Ramos (cell line): ENCODE results near the gene VGF.

Source experiments
- in situ Hi-C: fragments of 300-500 bp; cut with MboI; formaldehyde crosslinking; loops from one replicate; pipeline ENCODE4 v1.14.3; 2022; ENCODE audit warnings: low sequenced_read_pairs; ENCODE audit not compliant: unreplicated experiment

The VGF gene

DNA sequence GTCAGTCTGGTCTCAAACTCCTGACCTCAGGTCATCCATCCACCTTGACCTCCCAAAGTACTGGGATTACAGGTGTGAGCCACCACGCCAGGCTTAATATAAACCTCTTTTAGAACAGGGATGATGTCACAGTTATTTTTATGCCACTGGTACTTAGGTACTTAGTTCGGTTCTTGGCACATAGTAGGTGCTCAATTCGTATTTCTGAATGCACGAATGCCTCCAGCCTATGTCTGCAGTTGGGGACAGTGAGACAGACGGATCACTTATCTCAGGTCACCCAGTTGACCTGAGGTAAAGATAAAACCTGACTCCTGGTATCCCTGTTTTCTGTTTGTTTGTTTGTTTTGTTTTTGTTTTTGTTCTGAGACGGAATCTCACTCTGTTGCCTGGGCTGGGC is 20.8 kb upstream of the VGF start:
- in situ Hi-C loops, result no loop called here

- in situ Hi-C loops, result no loop called here
These were observed 20.0 kb upstream of the VGF start for GRCh38 chr7:101185258-101185839.

GRCh38 chr7:101180130-101180755 is 14.9 kb upstream of the VGF start, which contains the start of gene NAT16:
TSS of gene NAT16 (minus strand) at chr7:101180293. CDS start at chr7:101174807, 5,486 bp downstream.
- in situ Hi-C loops, result no loop called here

DNA sequence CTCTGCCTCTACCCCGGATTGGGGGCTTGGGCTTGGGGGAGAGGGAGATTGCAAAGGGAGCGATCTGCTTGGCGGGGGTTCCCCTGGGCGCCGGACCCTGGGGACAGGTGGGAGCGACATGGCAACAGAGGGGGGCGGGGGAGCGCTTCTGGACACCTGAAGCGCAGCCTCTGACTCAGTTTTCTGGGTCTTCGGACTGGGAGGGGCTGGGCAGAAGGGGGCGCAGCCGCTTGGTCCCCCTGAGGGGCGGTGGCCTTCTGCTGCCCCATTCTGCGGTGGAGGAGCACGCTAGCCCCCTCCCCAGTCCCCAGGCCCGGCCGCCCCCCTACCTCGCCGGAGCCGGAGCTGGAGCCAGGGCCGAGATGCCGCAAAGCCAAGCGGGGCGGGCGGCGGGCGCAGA is 14.3 kb upstream of the VGF start:
- in situ Hi-C loops, result no loop called here

- in situ Hi-C loops, result no loop called here
These were observed 13.7 kb upstream of the VGF start for GRCh38 chr7:101179117-101179516.

DNA sequence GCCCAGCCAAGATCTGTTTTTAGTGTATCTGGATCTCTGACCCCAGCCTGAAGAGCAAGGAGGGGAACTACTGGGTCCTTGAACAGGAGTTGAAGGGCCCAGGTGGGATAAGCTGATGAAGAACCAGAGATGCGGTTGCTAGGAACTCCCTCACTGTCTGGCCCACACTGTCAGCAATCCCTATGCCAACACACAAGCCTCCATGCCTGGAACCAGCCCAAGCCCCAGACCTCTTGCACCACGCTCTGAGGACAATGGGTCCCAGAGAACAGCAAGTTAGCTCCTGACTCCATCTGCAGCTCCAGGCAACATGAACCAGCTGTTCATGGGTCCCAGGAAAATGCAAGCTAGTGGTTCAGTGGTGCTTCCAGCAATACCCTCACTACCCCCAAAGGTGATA is 12.3 kb upstream of the VGF start:
- in situ Hi-C loops, result no loop called here

DNA sequence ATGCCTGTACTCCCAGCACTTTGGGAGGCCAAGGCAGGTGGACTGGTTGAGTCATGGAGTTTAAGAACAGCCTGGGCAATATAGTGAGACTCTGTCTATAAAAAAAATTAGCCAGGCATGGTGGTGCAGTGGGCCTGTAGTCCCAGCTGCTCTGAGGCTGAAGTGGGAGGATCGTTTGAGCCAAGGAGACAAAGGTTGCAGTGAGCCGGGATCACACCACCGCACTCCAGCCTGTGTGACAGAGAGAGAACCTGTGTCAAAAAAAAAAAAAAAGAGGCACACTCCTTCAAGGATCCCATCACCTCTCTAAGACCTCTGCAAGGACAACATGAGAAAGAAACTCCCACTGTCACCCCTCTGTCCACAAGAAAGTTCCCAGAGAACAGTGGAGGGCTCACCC is 10.3 kb upstream of the VGF start:
- in situ Hi-C loops, result no loop called here

DNA sequence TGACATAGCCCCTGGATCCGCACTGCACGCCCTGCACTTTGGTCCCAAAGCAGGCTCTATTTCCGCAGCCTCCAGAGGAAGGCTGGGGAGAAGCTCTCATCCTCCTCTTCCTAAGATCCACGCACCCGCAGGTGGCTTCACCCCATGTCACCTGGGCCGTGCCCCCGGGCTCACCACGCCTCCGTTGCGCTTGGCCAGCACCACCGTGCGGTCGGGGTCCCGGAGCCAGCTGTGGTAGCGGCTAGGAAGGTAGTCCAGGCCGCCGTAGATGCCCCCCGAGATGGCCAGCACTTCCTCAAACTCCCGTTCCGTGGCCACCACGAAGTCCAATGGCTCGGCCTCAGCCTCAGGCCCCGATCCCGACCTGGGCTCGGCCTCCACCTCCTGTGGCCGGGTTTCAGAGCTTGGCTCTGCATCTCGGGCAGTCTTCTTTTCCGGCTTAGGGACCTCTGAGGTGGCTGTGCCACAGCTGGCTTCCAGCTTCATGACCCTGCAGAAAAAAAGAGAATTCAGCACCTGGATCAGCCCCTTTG is 9.0 kb upstream of the VGF start:
- in situ Hi-C loops, result no loop called here

DNA sequence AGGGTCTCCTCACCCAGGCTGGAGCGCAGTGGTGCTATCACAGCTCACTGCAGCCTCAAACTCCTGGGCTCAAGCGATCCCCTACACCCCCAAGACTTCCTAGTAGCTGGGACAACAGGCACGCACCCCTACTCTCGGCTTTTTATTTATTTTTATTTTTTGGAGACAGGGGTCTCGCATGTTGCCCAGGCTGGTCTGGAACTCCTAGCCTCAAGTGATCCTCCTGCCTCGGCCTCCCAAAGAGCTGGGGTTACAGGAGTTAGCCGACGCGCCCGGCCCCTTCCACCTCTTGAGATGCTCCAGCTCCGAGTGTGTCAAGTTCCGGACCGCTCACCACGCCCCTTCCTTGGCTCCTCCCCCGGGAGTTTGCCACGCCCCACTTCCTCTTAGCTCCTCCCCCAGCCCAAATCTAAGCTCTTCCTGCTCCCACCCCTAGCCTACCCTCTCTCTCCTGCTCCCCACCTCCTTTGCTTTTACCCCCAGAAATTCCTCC is 8.4 kb upstream of the VGF start:
- in situ Hi-C loops, result no loop called here

DNA sequence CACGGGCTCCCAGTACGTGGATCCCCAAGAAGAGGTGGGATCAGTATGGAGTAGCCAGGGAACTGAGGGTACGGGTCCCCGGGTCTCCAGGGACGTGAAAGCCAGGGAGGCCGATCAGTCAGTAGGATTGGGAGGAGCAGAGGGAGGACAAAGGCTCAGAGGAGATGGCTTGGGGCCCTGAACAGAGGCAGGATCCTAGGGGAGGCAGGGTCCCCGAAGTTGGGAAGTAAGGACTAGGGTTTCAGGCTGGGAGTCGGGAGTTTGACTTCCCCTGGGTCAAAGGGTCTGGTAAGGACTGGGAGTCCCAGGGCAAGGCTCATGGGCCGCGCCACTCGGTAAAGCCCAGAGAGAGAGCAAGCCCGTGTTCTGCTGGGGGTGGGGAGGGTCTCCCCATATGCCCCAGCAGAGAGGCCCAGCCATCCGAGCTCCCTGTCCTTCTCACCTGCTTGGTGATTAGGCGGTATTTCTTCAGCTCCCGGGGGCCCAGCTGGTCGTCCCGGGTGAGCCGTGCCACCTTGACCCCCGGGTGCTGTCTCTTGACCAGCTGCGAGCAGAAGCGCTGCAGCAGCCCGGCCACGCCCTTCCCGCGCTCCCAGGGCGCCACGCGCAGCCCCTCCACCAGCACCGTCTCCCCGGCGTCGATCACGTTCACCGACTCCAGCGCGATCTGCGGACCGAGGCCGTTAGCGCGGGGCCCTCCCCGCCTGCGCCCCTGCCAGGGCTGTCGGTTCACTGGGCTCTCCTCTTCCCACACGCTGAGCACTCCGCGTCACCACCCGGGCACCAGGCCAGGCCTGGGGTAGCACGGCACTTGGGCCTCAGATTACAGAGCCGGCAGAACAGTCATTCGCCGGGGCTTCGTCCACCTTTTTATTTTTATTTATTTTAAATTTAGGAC is 7.7 kb upstream of the VGF start:
- in situ Hi-C loops, result no loop called here

DNA sequence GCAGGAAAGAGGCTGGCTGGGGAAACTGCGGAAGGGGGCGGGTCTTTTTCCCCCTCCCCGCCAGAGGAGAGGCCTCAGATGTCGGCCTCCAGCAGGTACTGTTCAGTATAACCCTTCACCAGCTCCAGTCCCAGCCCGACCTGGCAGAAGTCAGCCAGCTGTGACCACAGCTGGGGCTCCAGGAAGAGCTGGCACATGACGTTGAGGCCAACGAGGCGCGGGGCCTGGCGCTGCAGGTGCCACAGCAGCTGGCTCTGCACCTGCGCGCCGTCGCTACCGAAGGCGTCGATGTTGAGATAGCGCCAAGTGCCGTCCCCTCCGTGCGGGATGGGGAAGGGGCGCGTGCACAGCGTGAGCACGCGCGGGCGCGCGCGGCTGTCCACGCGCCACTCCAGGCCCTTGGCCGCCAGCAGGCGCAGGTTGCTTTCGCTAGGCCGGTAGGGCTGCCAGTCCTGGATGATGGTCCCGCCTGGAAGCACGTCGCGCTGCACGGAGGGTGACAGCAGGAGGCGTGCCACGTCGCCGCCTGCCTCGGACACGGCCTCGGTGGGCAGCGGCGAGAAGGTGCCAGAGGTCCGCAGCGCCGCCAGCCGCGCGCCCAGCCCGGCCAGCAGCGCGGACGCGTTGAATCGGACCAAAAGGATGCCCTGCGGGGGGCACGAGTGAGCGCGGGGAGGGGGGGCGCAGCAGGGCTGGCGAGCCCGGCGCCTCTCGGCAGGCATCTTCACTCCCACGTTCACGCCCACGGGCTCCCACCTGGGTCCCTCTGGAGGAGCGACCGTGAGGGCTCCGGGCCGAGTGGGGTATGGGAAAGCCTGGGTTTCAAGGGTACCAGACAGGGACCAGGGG is 6.9 kb upstream of the VGF start:
- in situ Hi-C loops, result no loop called here

DNA sequence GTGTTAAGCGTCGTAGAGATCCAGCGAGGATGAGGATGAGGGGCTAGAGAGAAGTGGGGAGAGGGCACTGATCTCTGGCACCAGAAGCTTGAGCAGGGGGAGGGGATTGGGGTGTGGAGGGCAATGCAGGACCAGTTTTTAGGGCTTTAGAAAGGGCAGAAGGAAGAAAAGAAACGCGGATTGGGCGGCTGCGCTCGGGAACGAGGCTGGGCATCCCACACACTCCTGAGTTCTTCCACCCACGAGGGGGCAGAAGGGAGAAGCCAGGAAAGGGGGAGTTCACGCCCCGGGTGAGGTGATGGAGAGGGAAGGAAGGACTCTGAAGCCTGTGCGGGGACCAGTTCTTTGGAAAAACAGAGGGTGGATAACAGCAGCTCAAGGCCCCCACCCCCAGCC is 6.1 kb upstream of the VGF start:
- in situ Hi-C loops, result no loop called here

- in situ Hi-C loops, result no loop called here
These were observed 5.5 kb upstream of the VGF start for GRCh38 chr7:101170617-101171441.

DNA sequence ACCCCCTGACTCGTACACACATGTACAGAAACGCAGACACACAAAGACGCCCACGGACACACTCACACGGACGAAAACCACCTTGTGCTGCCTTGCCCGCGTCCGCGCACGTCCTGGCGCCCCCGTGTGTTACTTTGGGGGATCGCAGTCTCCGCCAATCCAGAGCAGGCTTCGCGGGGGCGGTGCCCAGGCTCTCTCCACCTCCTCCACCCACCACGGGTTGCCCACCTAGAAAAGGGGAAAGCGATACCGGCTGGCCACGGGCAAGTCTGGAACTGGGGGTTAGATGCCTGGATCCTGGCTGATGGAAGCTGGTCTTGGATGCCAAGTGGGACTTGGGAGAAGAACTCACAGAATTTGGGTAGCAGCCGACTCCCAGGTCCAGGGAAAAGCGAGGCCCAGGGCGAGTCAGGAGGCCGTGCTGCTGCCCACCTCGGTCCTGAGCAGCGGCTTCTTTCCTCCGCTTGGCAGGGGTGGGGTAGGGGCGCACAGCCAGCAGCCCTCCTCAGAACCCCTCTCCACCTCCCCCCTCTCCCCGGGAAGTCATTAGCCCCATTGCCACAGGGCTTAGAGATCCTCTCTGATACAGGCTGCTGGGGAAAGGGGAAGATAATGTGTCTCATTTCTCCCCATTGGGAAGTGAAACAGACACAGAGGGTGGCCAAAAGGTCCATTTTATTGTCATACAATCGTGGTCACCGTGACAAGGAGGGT is 4.6 kb upstream of the VGF start:
- in situ Hi-C loops, result no loop called here

GRCh38 chr7:101169110-101169837 is 3.9 kb upstream of the VGF start:
- in situ Hi-C loops, result no loop called here

DNA sequence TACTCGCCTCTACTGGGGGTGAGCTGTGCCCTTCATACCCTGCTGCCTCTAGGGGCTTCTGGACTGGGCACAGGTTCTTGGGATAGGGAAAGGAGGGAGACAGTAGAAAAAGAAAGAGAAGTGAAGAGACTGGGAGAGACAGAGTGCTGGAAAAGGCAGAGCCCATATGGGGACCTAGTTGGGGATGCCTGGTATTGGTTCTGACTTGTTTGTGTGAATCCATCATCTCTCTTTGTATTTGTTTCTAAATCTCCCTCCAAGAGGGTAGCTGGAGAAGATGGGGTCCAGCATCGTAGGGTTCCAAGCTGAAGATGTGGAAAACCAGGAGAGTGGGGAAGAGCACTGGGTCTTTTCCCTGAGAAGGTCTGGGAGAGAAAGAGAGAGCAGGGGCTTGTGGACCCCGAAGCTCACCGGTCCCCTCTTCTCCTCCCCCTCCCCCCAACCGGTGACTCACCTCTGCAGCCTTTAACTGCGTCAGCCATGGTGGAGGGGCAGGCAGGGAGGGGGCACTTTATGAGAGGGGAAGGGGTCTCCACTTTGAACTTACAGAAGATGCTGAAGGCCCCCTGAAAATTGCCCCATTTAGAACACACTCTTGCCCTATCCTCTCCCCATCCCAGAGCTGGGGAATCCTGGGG is 3.2 kb upstream of the VGF start:
- in situ Hi-C loops, result no loop called here

- in situ Hi-C loops, result no loop called here
These were observed 2.5 kb upstream of the VGF start for GRCh38 chr7:101167645-101168411.
